LNCaP clone FGC (cell line): ENCODE measurements around the gene SMURF2.

Source experiments
- DNase-seq: peaks from one replicate; pipeline ENCODE4 v3.0.0-alpha.2; 2011; ENCODE audit warnings: low read depth
- H3K4me3 ChIP-seq: 2 replicates; pipeline ENCODE4 v1.5.1; 2011; ENCODE audit warnings: mild to moderate bottlenecking, low read depth, low read length, control low read depth
- CTCF ChIP-seq: IDR thresholded peaks from 2 replicates; pipeline ENCODE4 v1.5.1; 2012; ENCODE audit warnings: mild to moderate bottlenecking; ENCODE audit not compliant: control insufficient read depth, insufficient read depth; ENCODE audit errors: extremely low read depth

SMURF2 gene

GRCh38 chr17:64506576-64507412, 155.3 kb downstream of the SMURF2 start, which contains the start of gene CEP95:
Gene CEP95, plus strand, starts transcription at chr17:64506977. Its CDS starts 121 bp downstream, at chr17:64507098.
- peak within 1 kb of the TSS; percentile 81 for H3K4me3 ChIP-seq
- DNase-seq, result peak; percentile 97
- TF ChIP-seq CTCF, result no peak

GRCh38 chr17:64506201-64506575, 155.9 kb downstream of the SMURF2 start, which contains the start of gene DDX5:
Gene DDX5, minus strand, starts transcription at chr17:64506289. Its CDS starts 170 bp downstream, at chr17:64506119.
- no peak for TF ChIP-seq CTCF
- no peak for DNase-seq
- peak within 1 kb of the TSS; percentile 81 for H3K4me3 ChIP-seq

GRCh38 chr17:64505340-64506200, 156.5 kb downstream of the SMURF2 start:
- peak overlapping the region; percentile 81 for H3K4me3 ChIP-seq
- no peak for TF ChIP-seq CTCF
- DNase-seq, result peak; percentile 64

GRCh38 chr17:64504769-64505339, 157.3 kb downstream of the SMURF2 start:
- H3K4me3 ChIP-seq, result peak overlapping the region; percentile 81
- no peak for DNase-seq
- no peak for TF ChIP-seq CTCF

GRCh38 chr17:64503821-64504768, 158.0 kb downstream of the SMURF2 start:
- peak overlapping the region; percentile 81 for H3K4me3 ChIP-seq
- DNase-seq, result no peak
- TF ChIP-seq CTCF, result no peak

GRCh38 chr17:64503341-64503740, 158.8 kb downstream of the SMURF2 start:
- no peak overlapping the region for H3K4me3 ChIP-seq
- no peak for DNase-seq
- TF ChIP-seq CTCF, result no peak
